GM21515 (cell line): ENCODE data around the gene ERBB4.

Experiments used
- ATAC-seq: cut with Tn5 transposase; IDR thresholded peaks from one replicate; pipeline ENCODE4 v1.9.1; 2021; ENCODE audit not compliant: unreplicated experiment

Gene ERBB4

DNA sequence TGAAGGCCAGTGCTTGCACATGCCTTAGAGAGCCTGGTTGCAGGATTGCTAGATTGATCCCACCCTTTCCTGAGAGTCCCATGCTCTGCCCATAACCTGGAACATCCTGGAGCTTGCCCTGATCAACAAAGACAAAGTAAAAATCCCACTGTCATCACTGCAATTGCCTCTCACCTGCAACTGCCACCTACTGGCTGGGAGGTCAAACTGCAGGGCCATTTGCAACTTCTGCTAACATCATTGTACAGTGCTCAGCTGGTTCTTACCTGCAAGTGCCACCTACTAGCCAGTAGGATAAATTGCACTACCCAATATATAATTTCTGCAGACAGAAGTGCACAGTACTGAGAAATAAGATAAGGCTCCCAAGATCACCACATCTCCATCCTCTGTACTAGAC lies 1034.7 kb downstream of the ERBB4 start:
- ATAC-seq = peak; percentile 73

GRCh38 chr2:211503198-211503597 lies 1035.4 kb downstream of the ERBB4 start:
- ATAC-seq = no peak

- ATAC-seq = no peak
These were observed 1039.9 kb downstream of the ERBB4 start for GRCh38 chr2:211498551-211499205.

GRCh38 chr2:211495339-211495738 lies 1043.3 kb downstream of the ERBB4 start:
- ATAC-seq = no peak

DNA sequence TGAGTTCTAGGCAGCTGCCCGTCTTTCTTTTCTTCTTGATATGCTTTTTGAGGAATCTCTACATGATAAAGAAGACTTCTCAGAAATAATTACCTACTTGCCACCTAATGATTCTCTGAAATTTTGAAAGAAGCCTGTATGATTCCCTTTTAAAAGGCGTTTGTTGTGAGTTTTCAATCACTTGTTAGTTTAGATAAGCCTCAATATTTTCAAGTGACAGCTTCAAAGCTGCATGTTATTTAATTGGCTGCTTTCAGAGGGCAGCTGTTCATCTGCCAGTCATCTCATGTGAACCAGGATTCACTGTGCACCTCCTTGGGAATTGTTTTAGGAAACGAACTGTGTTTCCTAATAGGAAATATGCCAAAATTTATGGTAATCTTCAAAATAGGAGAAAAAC lies 1044.1 kb downstream of the ERBB4 start:
- ATAC-seq = no peak

DNA sequence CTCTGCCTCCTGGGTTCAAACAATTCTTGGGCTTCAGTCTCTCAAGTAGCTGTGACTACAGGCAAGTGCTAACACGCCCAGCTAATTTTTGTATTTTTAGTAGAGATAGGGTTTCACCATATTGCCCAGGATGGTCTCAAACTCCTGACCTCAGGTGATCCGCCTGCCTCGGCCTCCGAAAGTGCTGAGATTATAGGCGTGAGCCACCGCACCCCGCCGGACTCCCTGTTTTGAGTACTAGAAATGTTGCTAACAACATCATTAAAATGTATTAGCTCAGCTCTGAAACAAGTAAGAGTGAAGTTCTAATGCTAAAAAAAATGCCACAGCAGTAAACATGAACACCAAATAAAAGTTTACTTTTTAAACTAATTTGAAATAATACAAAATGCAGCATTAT lies 1044.5 kb downstream of the ERBB4 start:
- no peak for ATAC-seq

DNA sequence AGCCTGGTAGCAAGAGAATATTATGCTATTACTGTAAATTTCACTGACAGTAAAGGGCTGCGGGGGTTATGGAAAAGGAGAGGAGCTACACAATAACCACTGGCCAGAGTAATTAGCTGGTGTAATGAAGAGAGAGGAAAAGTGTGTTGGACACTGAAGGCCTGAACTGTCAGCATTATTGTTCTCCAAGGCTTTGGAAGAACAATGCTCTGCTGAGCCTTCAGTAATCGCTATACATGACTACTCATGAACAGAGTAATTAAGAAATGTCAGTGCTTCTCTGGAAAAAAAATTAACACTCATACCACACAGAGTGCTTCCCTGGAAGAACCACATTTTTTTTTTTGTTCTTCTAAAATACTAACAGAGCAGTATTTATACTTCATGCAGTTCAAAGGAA lies 1050.9 kb downstream of the ERBB4 start:
- no peak for ATAC-seq

- ATAC-seq = no peak
These were observed 1059.0 kb downstream of the ERBB4 start for GRCh38 chr2:211479536-211480150.

DNA sequence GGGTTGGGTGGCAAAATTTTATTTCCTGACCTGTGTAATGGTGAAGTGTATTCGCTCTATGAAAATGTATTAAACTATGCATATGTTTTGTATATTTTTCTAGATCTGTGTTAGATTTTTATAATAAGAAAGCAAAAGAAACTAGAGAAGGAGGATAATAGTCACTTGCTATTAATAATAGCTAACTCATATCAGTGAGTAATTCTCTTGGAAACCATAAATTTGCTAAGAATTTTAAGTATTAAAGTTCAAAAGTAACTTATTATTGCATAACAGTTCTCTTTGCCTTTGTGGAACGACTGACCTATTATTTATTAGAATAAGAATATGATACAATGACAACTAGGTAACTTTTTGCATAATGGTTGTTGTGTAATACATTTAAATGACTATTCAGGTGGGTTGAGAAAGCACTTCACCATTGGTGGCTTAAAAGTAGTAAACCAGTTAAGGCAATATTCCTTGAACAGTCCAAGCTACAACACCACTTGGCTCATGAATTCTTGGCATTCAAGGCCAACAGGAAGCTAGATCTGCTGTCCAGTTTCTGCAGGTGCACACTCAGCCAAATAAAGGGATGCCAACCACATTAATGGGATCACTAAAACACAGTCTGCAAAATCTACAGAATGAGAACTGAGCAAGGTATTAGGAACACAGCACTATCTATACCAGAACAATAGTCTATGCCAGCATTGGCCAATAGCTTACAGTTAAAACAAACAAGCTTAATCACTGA lies 1060.9 kb downstream of the ERBB4 start:
- ATAC-seq = no peak

DNA sequence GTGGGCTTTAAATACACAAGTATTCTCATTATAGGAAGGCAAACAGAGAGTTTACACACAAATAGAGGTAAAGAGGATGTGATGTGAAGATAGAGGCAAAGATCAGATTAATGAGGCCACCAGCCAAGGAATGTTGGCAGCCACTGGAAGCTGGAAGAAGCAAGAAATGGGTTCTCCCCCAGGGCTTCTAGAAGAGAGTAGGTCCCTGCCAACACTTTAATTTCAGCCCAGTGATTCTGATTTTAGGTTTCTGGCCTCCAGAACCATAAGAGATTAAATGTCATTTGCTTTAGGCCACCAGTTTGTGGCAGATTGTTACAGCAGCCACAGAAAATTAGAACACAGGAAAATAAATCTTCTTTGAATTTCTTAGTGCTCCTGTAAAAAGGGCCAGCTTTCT lies 1065.5 kb downstream of the ERBB4 start:
- no peak for ATAC-seq

DNA sequence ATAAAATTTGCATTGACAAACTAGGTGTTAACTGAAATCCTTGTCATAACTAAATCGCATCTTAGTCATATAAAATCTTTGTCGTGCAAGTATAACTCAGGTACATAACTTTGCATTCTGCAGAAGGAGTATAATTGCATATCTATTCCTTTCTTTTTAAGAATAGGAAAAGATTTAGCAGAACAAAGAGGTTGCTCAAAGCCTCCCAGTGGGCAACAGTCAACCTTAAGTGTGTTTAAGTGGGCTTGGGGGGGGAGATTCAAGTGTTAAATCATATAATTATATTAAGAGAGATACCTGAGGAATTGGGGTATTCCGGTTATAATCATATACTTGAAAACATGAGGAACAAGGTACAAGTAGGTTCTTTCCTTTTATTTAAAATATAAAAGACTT lies 1068.9 kb downstream of the ERBB4 start:
- ATAC-seq = no peak

DNA sequence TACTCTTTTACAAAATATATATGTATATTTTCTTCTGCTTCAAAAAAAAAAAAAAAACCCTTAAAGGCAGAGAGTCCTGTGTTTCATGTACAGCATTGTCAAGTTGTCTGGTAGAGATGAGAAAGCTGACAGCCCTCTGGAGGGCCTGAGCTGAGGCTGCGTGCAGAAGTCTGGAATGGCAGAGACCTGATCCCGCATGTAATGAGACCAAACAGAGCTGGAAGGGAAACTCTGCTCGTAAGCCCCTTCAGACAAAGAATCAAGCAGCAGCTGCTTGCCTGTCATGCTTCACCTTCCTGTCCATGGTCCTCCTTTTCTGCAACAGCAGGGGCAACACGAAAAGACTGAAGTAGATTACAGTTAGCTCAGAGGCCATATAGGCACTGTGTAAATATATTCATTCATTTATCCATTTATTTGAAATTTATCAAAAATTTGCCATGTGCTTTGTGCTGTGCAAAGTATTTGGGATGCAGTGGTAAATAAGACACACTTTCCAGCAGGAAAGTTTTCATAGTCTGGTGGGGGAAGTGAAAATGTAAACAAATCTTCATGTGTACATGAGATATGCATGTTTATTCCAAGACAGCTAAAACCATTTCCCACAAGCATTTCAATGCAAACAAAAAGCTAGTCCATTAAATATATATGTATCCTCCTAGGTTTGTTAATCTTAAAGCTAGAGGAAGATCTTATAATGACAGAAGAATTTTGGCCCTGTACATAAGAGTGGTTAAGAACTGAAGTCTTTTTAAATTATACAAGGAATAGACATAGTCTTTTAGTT lies 1069.5 kb downstream of the ERBB4 start:
- no peak for ATAC-seq

GRCh38 chr2:211468217-211468616 lies 1070.4 kb downstream of the ERBB4 start:
- ATAC-seq = no peak

GRCh38 chr2:211463397-211463796 lies 1075.2 kb downstream of the ERBB4 start:
- no peak for ATAC-seq

GRCh38 chr2:211458974-211459373 lies 1079.6 kb downstream of the ERBB4 start:
- no peak for ATAC-seq

- ATAC-seq = no peak
These were observed 1081.3 kb downstream of the ERBB4 start for GRCh38 chr2:211457325-211457724.

- ATAC-seq = peak; percentile 81
These were observed 1083.3 kb downstream of the ERBB4 start for GRCh38 chr2:211455216-211455841.

DNA sequence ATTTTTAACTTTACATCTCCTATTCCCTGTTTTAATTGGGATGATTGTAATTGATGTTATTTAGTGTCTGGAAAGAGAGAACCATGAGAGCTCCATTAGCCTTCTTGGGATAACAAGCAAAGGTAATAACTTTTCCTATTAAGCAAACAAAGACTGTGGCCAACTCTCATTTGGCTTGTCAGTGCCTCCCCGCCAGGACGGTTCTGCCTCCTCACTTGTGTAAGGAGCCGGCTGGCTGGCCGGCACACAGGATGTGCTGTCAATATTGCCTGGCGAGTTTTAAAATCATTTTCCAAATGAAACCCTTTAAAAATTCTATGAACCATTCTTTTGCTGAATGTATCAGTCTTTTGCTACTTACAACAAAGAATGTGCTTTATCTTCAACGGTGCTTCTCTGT lies 1083.9 kb downstream of the ERBB4 start:
- ATAC-seq = no peak

GRCh38 chr2:211453311-211453887 lies 1085.2 kb downstream of the ERBB4 start:
- no peak for ATAC-seq

DNA sequence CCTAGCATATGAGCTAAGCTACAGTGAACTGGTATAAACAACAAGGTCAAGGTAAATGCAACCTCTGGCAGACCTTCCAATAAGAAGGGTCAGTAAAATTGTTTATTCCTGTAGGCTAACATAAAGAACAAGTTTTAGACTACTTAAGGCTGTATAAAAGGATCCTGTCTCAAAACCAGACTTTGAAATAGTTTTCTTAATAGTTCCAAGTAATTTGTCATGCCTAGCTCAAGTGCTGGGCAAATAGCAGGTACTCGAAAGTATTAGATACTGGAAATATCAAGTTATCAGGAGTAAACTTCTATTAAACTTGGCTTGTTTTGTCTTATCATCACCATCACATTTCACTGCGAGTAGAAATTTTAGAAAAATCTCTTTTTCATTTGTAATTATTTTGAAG lies 1087.0 kb downstream of the ERBB4 start:
- ATAC-seq = no peak

DNA sequence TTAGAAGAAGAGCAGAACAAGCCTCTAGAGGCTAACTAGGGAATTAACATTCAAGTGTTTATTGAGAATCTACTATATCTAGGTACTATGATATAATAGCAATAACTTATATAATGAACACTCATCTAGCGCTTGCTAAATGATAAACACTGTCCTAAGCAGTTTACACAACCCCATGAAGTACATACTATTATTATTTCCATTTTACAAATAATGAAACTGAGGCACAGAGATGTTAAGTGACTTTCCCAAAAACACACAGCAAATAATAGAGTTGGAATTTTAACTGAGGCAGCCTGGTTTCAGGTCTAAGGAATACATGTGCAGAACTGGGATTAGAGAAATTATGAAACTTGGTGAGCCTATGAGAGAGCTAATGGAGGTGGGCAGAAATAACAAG lies 1088.8 kb downstream of the ERBB4 start:
- ATAC-seq = no peak
